ENCODE data around the gene MSH5. TPM values are rescaled to one million over a fixed set of nuclear protein-coding genes. Genes with fewer than 3 reads are reported as not detected.
A peak's percentile ranks its signal among the peaks of the same experiment; 100 is the strongest.

MSH5 gene
- total RNA-seq, 8 experiments from 2014 or later, result 3.8 to 65.3 (median 11.3) TPM

GRCh38 chr6:31752739-31753319, 13.0 kb downstream of the MSH5 start:
- 15 to 100% (median 72%) methylated on average over 2 to 7 of the region's 8 CpGs; no CpG with 5 or more reads in 1 of the 10 experiments for WGBS, 10 experiments
- no peaks in the 10 kb centered on the region for H3K4me1 ChIP-seq (replicated peaks in 1 of 2)
- H3K27ac ChIP-seq, result no peak overlapping the region
- in situ Hi-C loops (cut with MboI; ENCODE audit: low pct_unique_long_range_greater_than_20kb in 2 of 9, low sequenced_read_pairs in 9 of 9, unreplicated experiment in 9 of 9), result no loop called here
- ATAC-seq (replicated peaks in 6 of 8), result peak in 3 of 8 experiments; percentile 50 to 90 (median 70)
- H3K4me3 ChIP-seq, result no peak overlapping the region

DNA sequence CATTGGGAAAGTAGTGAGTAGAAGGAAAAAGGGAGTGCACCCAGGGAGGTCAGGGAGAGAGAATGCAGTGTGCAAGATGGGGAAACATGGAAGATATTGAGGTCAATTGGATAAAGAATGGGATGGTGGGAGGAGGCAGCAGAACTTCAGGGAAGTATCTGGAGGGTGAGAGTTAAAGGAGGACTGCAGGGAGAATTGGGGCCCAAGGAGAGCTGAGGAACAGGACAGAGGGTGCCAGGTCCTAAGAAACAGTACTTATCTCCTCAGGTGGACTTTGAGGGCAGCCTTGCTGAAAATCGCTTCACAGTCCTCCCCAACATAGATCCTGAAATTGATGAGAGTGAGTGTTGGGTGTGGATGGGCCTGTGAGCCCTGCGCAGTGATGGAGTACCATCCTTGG, 18.5 kb downstream of the MSH5 start:
- in situ Hi-C loops (cut with MboI; ENCODE audit: low pct_unique_long_range_greater_than_20kb in 2 of 9, low sequenced_read_pairs in 9 of 9, unreplicated experiment in 9 of 9), result no loop called here
- Histone ChIP-seq H3K27ac (no peak overlapping the region), H3K4me3 (no peak overlapping the region), H3K4me1 (replicated peaks in 1 of 2) (peaks cover 2 to 7% of the 10 kb centered on the region in 2 donors)
- 92 to 100% (median 100%) methylated on average over 1 to 2 of the region's 2 CpGs; no CpG with 5 or more reads in 7 of the 10 experiments for WGBS, 10 experiments
- no peak for ATAC-seq (replicated peaks in 6 of 8)

DNA sequence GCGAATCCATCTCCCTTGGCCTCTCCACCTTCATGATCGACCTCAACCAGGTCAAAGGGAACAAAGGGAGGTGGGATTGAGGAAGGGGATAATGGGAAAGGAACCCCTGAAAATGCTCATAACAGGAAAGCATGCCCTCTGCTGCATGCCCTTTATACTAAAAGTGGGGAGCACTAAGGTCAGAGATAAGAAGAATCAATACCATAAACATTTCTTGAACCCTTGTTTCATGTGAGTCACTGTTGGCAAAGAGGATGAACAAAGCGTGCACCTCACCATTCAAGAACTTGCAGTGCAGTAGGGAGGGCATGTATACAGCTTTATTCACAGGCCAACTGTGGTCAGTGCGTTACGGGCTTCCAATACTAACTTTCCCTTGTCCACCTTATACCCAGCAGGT, 21.0 kb downstream of the MSH5 start:
- H3K27ac ChIP-seq, result no peak overlapping the region
- in situ Hi-C loops (cut with MboI; ENCODE audit: low pct_unique_long_range_greater_than_20kb in 2 of 9, low sequenced_read_pairs in 9 of 9, unreplicated experiment in 9 of 9), result no loop called here
- H3K4me3 ChIP-seq, result no peak overlapping the region
- peaks cover 12 to 20% of the 10 kb centered on the region in 2 donors for H3K4me1 ChIP-seq (replicated peaks in 1 of 2)
- no peak for ATAC-seq (replicated peaks in 6 of 8)
- 85 to 100% (median 100%) methylated on average over 1 to 5 of the region's 5 CpGs for WGBS, 10 experiments

- Histone ChIP-seq H3K27ac (no peak overlapping the region), H3K4me3 (no peak overlapping the region), H3K4me1 (replicated peaks in 1 of 2) (peaks cover 13 to 25% of the 10 kb centered on the region in 2 donors)
- ATAC-seq (replicated peaks in 6 of 8), result no peak
- 91 to 100% (median 93%) methylated on average over 2 to 7 of the region's 8 CpGs; no CpG with 5 or more reads in 7 of the 10 experiments for WGBS, 10 experiments
- in situ Hi-C loops (cut with MboI; ENCODE audit: low pct_unique_long_range_greater_than_20kb in 2 of 9, low sequenced_read_pairs in 9 of 9, unreplicated experiment in 9 of 9), result no loop called here
Measured at GRCh38 chr6:31761343-31761742, 21.5 kb downstream of the MSH5 start.

GRCh38 chr6:31762356-31762755, 22.6 kb downstream of the MSH5 start, which contains the start of gene SAPCD1:
SAPCD1 (plus strand) TSS chr6:31762656; CDS start chr6:31763055, 399 bp downstream.
- peaks cover 17 to 29% of the 10 kb centered on the region in 2 donors for H3K4me1 ChIP-seq (replicated peaks in 1 of 2)
- no peak for ATAC-seq (replicated peaks in 6 of 8)
- H3K27ac ChIP-seq, result peak within 1 kb of the TSS; percentile 26 to 79
- no peak within 1 kb of the TSS for H3K4me3 ChIP-seq
- 67 to 94% (median 81%) methylated on average over 2 to 4 of the region's 4 CpGs; no CpG with 5 or more reads in 2 of the 10 experiments for WGBS, 10 experiments
- in situ Hi-C loops (cut with MboI; ENCODE audit: low pct_unique_long_range_greater_than_20kb in 2 of 9, low sequenced_read_pairs in 9 of 9, unreplicated experiment in 9 of 9), result no loop called here

- in situ Hi-C loops (cut with MboI; ENCODE audit: low pct_unique_long_range_greater_than_20kb in 2 of 9, low sequenced_read_pairs in 9 of 9, unreplicated experiment in 9 of 9), result no loop called here
- Histone ChIP-seq H3K27ac (peak overlapping the region; percentile 26 to 79), H3K4me1 (replicated peaks in 1 of 2) (peaks cover 17 to 29% of the 10 kb centered on the region in 2 donors), H3K4me3 (no peak overlapping the region)
- 36 to 100% (median 71%) methylated on average over 1 to 4 of the region's 8 CpGs; no CpG with 5 or more reads in 5 of the 10 experiments for WGBS, 10 experiments
- ATAC-seq (replicated peaks in 6 of 8), result peak in 7 of 8 experiments; percentile 26 to 62 (median 56)
Measured at GRCh38 chr6:31762878-31763618, 23.2 kb downstream of the MSH5 start.

DNA sequence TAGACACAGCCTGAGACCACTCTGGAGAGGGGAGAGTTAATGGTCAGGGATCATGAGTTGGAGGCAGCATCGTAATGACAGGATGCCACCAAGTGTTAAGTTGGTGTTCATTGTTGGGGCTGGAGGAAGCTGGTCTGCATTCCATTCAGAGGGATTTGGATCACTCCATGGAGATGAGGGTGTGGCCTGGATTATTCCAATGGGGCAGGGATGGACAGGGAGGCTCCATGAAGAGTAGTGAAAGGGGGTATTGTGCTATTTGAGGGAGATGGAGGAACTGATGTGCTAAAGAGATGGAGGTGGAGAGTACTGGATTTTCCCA, 23.8 kb downstream of the MSH5 start:
- Histone ChIP-seq H3K4me1 (replicated peaks in 1 of 2) (peaks cover 17 to 29% of the 10 kb centered on the region in 2 donors), H3K27ac (peak overlapping the region; percentile 26 to 79), H3K4me3 (no peak overlapping the region)
- in situ Hi-C loops (cut with MboI; ENCODE audit: low pct_unique_long_range_greater_than_20kb in 2 of 9, low sequenced_read_pairs in 9 of 9, unreplicated experiment in 9 of 9), result no loop called here
- 0% methylated on average over 1 of the region's 1 CpG; no CpG with 5 or more reads in 7 of the 10 experiments for WGBS, 10 experiments
- peak; percentile 93 to 98 (median 96) for ATAC-seq (replicated peaks in 6 of 8)

- no peak overlapping the region for H3K4me3 ChIP-seq
- peak in 1 of 8 experiments; percentile 29 for ATAC-seq (replicated peaks in 6 of 8)
- no peak overlapping the region for H3K27ac ChIP-seq
- in situ Hi-C loops (cut with MboI; ENCODE audit: low pct_unique_long_range_greater_than_20kb in 2 of 9, low sequenced_read_pairs in 9 of 9, unreplicated experiment in 9 of 9), result no loop called here
- peaks cover 17 to 29% of the 10 kb centered on the region in 2 donors for H3K4me1 ChIP-seq (replicated peaks in 1 of 2)
- WGBS, 10 experiments, result 17 to 100% (median 79%) methylated on average over 1 to 4 of the region's 4 CpGs; no CpG with 5 or more reads in 4 of the 10 experiments
Measured at GRCh38 chr6:31764198-31764597, 24.4 kb downstream of the MSH5 start.

DNA sequence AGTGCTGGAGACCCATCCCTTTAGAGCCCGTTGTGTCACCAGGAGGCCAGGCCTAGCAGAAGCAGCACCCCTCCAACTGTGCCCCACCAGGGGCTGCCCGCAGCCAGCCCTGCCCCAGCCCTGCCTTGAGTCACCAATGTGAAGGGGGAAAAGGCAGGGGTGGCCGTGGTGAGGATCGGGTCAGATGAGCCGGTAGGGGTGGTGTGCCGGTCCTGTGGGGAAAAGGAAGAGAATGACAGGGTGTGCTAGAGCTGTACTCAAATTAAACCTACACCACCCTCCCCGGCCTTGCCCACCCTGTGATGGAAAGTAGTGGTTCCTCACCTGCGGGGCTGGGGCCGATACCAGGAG, 25.7 kb downstream of the MSH5 start:
- Histone ChIP-seq H3K27ac (no peak overlapping the region), H3K4me1 (replicated peaks in 1 of 2) (peaks cover 17 to 29% of the 10 kb centered on the region in 2 donors), H3K4me3 (no peak overlapping the region)
- 20 to 93% (median 82%) methylated on average over 1 to 4 of the region's 9 CpGs; no CpG with 5 or more reads in 6 of the 10 experiments for WGBS, 10 experiments
- in situ Hi-C loops (cut with MboI; ENCODE audit: low pct_unique_long_range_greater_than_20kb in 2 of 9, low sequenced_read_pairs in 9 of 9, unreplicated experiment in 9 of 9), result no loop called here
- ATAC-seq (replicated peaks in 6 of 8), result no peak

- ATAC-seq (replicated peaks in 6 of 8), result peak; percentile 3 to 57 (median 41)
- Histone ChIP-seq H3K4me3 (peak overlapping the region in 2 of 5 donors; percentile 6 to 21), H3K4me1 (replicated peaks in 1 of 2) (peaks cover 17 to 29% of the 10 kb centered on the region in 2 donors), H3K27ac (peak overlapping the region in 1 of 2 donors; percentile 20)
- 7 to 67% (median 45%) methylated on average over 1 to 9 of the region's 42 CpGs; no CpG with 5 or more reads in 5 of the 10 experiments for WGBS, 10 experiments
- in situ Hi-C loops (cut with MboI; ENCODE audit: low pct_unique_long_range_greater_than_20kb in 2 of 9, low sequenced_read_pairs in 9 of 9, unreplicated experiment in 9 of 9), result no loop called here
Measured at GRCh38 chr6:31765910-31766794, 26.3 kb downstream of the MSH5 start.

DNA sequence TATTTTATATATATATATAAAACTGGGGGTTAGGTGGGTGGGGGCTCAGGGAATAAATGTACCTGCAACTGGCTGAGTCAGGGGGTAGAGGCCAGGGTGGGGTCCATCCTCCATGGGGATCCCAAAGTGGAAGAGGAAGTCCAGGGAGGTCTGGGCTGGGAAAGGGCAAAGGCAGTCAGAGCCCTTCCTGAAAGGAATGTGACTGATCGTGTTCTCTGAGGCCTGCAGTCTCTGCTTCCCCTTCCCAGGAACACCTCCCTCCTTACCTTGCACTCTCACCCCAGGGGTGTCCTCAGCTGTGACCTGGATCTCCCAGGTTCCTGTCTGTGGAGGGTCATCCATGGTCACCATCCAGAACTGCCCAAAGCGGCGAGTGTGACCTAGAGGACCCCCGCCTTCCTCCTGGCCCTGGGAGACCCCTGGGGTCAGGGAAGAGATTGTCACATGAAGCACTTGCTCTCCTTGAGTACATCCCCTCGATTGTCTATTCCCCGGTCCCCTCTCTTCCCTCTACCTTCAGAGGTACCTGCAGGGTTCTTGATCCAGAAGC, 27.4 kb downstream of the MSH5 start:
- Histone ChIP-seq H3K27ac (no peak overlapping the region), H3K4me3 (no peak overlapping the region), H3K4me1 (replicated peaks in 1 of 2) (peaks cover 17 to 29% of the 10 kb centered on the region in 2 donors)
- 80 to 100% (median 100%) methylated on average over 1 to 4 of the region's 6 CpGs; no CpG with 5 or more reads in 5 of the 10 experiments for WGBS, 10 experiments
- no peak for ATAC-seq (replicated peaks in 6 of 8)
- in situ Hi-C loops (cut with MboI; ENCODE audit: low pct_unique_long_range_greater_than_20kb in 2 of 9, low sequenced_read_pairs in 9 of 9, unreplicated experiment in 9 of 9), result no loop called here

DNA sequence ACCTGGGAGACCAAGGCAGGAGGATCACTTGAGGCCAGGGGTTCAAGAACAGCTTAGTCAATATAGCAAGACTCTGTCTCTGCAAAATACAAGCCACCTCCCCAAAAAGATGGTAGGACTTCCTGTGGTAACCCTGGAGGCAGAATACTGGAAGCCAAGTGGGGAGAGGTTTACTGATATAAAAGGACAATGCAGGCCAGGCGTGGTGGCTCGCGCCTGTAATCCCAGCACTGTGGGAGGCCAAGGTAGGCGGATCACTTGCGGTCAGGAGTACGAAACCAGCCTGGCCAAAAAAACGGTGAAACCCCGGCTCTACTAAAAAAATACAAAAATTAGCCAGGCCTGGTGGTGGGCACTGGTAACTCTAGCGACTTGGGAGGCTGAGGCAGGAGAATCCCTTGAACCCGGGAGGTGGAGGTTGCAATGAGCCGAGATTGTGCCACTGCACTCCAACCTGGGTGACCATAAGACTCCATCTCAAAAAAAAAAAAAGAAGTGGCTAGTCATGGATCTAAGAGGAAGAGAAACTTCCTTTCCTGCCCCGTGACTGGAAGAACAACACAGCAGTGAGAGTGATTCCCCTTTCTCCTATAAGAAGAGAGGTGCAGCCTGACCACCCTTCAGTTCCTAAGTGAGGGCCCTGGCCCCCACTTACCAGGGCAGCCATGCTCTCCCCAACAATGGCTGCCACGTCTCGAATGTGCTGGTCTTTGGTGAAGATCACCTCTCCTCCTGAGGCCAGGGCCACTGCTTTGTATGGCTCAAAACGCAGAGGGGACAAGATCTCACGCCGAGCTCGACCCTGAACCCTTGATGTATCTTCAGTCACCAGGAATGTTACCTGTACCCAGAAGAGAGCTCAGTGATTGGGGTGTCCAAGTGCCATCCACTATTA, 28.8 kb downstream of the MSH5 start:
- in situ Hi-C loops (cut with MboI; ENCODE audit: low pct_unique_long_range_greater_than_20kb in 2 of 9, low sequenced_read_pairs in 9 of 9, unreplicated experiment in 9 of 9), result no loop called here
- H3K4me1 ChIP-seq (replicated peaks in 1 of 2), result peaks cover 11 to 19% of the 10 kb centered on the region in 2 donors
- no peak for ATAC-seq (replicated peaks in 6 of 8)
- H3K4me3 ChIP-seq, result no peak overlapping the region
- 60 to 100% (median 94%) methylated on average over 1 to 11 of the region's 18 CpGs; no CpG with 5 or more reads in 1 of the 10 experiments for WGBS, 10 experiments
- no peak overlapping the region for H3K27ac ChIP-seq
